Suppressor macrophage (primary cell): ENCODE data around the gene NSUN5.
"Not testable (repeated sequence)": the region's sequence is repeated elsewhere in the genome, so short reads cannot be mapped to it uniquely, and the experiment has no call there.

ENCODE experiments used
- DNase-seq, 4 experiments: peaks; one replicate each; pipeline ENCODE4 v3.0.0-alpha.2; 2020 to 2022

The NSUN5 gene

DNA sequence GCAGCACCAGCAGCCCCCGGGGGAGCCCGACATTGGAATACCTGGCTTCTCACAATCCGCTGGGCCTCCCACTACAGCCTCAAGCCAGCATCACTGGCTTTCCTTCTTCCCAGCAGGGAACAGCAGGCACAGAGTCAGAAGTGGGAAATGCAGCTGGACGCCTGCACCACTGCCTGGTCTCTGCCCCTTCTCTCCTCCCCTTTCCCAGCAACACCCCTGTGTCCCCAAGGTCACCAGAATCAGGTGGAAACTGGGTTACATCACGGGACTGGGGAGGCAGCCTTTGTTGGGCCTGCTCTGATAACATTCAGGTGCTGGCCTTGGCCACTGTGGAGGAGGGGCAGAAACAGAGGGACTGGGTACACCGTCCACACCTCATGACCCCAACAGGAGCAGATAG, 16.8 kb upstream of the NSUN5 start:
- not testable (repeated sequence) for DNase-seq

DNA sequence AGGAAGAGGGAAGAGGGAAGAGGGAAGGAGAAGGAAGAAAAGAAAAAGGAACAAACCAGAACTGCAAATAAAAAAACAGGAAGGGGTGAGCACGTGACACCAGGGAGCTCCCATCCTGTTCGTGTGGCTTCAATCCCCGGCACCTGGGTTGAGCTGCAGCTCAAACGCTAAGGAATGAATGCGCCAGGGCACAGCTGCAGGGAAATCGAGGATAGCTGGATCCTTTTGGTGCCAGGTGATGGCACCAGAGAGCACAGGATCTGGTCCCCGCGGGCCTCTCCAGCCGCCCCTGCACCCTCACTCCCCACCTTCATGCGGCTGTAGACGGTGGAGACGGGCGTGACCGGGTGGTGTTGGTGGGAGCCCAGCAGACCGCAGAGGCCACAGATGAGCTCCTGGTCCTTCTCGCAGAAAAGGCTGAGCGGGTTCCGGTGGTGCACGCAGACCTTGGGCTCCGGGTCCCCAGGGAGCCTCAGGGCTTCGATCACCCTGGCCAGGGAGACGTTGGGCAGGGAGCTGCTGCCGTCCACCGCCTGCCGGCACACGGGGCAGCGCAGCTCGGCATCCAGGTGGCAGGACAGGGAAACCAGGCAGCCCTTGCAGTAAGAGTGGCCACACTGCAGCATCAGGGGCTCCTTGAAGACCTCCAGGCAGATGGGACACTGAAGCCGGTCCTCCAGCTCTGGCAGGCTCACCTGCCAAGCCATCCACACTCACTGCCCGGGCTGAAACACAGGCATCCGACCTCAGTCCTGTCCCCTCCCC, 15.6 kb upstream of the NSUN5 start:
- DNase-seq: peak; percentile 51 to 69 (median 62)

DNA sequence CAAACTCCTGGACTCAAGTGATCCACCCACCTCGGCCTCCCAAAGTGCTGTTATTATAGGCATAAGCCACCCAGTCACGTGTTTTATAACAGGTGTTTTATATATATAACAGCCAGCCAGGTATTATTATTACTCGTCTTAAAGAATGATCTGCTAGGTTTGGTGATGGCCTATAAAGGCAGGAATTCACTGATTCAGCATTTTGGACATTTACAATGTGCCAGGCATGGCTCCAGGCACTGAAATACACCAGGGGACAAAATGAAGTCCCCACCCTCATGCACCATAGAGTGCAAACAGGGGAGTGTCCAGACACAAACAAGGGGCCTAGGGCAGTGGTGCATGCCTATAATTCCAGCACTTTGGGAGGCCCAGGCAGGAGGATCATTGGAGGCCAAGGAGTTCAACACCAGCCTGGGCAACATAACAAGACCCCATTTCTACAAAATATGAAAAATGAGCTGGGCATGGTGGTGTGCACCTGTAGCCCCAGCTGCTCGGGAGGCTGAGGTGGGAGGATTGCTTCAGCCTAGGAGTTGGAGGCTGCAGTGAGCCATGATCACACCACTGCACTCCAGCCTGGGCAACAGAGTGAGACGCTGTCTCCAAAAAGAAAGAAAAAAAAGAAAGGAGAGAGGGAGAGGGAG, 14.9 kb upstream of the NSUN5 start:
- not testable (repeated sequence) for DNase-seq

DNA sequence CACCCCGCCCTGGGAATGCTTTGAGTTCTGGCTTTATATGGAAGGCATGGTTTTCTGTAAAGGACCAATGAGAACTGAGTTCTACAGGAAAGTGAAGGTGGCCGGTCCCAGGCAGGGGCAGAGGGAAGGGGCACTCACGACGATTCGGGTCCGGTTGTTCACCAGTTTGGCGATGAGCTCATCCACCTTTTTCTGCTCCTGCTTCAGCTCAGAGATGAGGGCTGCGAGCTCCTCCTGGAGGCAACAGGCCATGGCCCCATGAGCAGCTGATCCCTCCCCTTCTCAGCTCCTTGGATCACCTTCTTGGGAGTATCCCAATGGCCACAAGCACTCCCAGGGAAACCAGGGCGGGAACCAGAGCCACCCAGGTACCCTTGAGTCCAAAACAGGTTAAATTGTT, 11.4 kb upstream of the NSUN5 start:
- DNase-seq: not testable (repeated sequence)

DNA sequence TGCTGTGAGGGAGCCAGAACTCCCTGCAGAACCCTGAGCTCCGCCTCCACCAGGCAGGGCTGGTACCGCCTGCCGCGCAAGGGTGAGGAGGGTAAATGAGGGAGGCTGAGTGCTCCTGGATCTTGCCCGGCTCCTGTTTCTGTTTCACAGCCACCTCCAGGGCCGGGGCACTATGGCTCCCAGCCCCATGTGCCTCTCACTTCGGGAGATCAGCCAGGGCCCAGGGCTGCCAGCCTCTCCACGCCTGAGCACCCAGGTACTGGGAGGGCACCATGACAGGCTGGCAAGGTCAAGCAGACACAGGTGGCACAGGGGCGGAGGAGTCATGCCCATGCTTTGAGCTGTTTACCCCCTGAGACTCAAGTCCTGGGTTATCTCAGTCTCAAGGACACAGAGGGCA, 10.9 kb upstream of the NSUN5 start:
- not testable (repeated sequence) for DNase-seq

DNA sequence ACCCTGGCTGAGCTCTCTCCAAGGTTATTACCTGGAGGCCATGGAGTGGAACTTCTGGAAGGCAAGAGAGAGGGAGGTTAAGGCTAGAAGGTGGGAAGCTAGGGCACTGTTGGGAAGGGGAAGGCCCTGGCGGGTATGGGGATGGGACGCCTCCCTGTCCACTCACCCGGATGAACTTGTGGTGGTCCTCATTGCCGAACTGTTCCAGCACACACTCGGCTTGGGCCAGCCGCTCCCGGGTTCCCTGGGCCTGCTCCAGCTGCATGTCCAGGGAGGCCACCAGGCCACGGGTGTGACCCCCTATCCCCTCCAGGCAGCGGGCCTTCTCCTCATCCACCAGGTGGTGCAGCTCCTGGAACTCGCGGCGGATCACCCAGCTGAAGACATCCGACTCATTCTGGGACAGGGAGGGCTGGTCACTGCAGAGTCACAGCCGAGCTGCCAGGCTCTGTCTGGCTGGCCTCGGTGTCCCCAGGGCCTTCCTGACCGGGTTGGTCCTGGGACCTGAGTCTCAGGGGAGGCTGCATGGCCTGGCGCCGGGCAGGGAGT, 10.1 kb upstream of the NSUN5 start:
- DNase-seq: not testable (repeated sequence)

DNA sequence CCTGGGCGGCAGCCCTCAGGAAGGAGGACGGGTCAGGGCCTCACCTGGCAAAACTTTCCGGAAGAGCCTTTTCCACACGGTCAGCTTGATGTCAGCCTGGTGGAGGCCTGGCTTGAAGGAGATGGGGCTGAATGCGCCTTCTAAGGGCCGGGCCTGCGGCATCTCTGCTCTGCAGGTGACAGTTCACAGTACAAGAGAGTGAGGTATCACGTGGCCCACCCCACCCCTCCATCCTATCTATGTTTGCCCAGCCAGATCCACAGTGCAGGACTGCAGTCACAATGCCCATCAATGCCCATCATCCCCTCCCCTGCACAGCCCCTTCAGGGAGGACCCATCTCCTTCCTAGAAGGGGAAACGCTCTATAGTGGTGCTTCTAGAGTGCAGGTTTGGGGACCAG, 7.9 kb upstream of the NSUN5 start:
- DNase-seq: no peak

DNA sequence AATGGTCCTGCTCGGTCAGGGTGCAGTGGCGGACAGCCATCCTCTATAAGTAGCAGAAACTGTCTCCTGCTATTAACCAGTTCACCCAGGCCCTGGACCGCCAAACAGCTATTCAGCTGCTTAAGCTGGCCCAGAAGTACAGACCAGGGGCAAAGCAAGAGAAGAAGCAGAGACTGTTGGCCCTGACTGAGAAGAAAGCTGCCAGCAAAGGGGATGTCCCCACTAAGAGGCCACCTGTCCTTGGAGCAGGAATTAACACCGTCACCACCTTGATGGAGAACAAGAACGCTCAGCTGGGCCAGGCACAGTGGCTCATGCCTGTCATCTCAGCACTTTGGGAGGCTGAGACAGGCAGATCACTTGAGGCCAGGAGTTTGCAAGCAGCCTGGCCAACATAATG, 5.6 kb upstream of the NSUN5 start:
- DNase-seq: no peak

DNA sequence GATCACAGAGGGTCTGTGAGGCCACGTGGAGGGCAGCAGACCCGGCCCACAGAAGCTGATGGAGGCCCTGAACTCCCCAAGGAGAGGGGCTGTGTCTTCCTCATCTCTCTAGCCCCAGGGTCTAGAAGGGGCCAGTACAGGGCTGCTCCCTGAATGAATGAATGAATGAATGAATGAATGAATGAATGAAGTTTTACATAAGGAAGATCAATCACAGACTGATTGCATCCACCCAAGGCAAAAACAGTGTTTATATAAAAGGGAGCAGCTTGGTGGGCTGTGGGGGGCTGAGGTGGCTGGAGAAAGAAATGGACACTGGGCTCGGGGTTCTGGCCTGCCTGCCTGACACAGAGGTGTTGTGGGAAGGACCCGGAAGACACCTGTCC, 4.9 kb upstream of the NSUN5 start:
- no peak for DNase-seq

DNA sequence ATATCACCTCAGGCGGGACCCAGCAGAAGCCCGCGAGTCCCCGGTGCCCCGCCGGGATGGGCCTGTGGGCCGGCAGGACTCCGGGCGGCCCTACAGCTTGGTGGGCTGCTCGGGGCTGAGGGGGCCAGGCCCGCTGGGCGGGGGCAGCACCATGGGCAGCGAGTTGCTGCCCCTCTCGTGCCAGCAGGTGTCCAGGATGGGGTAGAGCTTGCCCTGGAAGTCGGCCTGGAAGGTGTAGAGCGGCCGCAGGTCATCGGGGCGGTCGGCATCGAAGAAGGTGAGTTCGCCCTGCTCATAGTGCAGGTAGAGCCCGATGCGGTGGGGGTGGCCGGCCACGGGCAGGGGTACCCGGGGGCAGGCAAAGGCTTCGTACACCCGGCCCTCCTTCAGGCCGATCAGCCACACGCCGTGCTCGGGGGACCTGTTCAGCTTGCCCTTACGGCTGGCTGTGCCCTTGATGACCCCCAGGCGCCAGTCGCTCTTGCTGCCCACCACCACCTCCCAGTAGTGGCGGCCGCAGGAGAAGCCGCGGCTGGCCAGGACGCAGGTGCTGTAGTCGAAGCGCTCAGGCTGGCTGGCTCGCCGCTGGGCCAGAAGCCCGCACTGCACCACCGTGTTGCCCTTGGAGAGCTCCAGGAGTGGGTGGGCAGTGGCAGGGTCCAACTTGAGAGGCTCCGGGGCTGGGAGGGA, 4.3 kb upstream of the NSUN5 start:
- DNase-seq: no peak

DNA sequence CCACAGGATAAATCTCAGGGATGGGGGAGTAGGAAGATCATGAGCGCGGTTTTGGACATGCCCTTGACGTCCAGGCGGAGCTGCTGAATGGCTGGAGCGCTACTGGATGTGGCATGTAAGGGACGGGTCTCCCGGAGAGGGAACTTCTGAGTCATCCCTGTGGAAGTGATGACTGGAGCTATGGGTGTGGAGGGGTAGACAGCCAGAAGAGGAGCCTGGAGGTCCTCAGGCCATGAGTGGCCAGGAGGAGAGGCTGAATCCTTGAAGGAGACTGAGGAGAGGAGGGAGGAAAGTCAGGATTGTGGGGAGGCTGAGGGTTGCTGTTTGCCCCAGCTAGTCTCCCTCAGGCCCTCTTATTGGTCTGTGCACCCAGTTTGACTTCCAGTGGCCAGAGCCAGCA, 2.8 kb upstream of the NSUN5 start:
- not testable (repeated sequence) for DNase-seq

DNA sequence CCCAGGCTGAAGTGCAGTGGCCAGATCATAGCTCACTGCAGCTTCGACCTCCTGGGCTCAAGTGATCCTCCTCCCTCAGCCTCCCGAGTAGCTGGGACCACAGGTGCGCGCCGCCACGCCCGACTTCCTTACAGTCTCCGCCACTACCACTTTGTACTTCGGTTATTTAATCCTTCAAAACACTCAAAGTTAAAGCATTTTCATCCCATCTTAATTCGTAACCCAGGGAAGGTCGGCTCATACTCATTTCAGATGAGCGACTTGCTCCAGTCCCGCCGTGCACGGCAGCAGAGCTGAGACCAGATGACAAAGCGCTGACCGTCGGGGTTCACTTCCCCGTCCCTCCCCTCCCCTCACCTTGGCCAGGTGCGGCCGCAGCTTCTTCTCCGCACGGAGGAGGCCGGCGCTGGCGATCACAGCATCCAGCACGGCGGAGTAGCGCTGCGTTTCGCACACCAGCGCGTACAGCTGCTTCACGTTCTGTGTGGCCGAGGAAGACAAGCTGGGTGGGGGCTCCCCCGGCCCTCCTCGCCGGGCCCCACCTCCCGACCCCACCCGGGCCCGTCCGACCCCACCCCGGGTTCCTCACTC, 457 bp downstream of the NSUN5 start:
- DNase-seq: peak in 1 of 4 experiments; percentile 26

DNA sequence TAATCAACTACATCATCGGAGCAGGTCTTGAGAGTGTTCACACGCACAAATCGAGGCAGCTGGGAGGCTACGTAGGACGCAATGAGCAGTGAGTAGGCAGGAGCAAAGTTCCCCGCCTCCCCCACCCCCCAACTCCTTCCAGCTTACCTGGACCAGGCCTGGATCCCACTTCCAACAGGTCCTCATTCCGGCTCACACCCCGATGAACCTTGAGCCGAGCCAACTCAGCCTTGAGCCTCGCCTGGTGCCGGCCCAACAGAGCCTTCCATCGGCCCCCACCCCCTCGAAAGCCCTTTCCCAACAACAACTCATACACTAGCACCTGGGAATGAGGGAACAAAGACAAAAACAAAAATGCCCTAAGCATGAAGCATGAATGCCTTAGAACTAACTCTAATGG, 1.2 kb downstream of the NSUN5 start:
- no peak for DNase-seq

DNA sequence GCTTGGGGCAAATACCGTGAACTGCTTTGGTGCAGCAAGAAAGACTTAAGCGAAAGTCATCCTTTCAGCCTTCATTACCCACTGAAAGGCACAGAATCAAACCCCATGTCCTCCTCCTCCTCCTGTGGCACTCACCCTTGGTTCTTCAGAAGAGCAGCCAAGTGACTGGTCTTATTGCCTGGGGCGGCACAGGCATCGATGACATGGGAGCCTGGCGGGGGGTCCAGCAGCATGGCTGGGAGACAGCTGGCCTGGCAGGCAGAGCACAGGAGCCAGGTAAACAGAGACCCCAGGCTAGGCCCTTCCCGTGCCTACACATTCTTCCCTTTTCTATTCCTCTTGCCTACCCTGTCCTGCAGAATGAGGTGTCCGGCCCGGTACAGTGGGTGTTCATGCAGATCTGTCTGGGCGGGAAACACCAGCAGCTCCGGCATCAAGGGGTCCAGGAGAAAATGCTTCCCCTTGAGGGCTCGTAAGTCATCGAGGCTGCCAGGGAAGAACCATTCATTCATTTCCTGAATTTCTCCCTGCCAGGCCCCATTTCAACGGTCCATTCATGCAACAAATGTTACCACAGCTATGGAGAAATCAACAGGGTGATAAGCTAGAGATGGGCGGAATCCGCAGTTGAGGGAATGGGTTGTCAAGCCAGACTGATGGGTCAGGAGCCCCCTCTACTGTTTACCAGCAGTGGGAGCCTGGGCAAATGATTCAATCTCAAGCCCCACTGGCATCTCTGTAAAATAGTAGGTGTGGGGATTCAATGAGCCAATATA, 3.8 kb downstream of the NSUN5 start:
- DNase-seq: not testable (repeated sequence)

DNA sequence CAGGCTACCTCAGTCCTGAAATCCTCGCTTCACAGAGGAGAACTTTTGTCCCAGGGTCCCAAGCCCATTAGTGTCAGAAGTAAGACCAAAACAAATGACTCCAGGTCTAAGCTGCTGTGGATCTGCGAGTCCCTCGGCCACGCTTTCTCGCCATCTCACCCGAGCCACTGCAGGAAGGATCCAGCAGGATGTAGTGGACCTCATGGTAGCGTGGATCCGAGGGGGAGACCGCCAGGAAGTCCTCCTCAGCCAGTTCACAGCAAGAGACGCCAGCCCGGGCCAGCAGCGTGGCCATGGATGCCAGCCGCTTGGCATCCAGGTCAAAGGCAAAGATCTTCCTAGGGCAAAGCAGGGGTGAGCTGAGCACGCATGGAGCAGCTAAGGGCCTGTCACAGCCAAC, 4.6 kb downstream of the NSUN5 start:
- DNase-seq: no peak

DNA sequence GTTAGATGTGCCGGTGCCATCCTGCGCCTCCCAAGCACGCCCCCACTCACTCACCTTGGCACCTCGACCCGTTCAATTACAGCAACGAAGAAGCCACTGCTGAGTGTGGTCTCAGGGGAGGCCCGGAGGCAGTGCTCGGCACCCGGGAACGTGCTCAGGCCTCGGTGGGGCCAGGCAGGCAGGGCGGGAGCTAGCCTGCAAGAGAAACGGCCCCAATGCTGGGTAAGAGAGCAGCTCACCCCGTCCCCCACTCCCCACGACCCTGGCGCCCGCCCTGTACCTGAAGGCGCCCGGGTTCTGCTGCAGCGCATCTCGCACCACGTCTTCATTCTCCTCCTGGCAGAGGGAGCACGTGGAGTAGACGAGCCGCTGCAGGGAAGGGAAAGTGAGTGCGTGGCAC, 5.1 kb downstream of the NSUN5 start:
- DNase-seq: no peak

DNA sequence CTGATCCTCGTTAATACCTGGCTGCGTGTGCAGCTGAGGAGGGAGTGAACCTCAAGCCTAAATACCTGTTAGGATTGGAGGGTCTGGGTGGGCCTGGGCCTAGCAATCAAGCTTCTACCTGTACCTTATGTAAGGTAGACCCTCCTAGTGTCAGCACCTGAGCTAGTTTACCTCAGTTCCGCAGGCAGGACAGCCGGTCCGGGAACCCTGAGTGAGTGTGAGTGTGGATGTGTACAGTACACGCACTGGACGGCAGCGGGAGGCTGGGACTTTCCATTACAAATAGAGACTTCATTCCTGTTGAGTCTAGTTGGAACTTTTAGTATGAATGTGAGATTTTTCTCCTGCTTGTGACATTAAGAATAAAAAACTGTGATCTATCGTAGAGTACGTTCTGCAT, 5.8 kb downstream of the NSUN5 start:
- DNase-seq: not testable (repeated sequence)

DNA sequence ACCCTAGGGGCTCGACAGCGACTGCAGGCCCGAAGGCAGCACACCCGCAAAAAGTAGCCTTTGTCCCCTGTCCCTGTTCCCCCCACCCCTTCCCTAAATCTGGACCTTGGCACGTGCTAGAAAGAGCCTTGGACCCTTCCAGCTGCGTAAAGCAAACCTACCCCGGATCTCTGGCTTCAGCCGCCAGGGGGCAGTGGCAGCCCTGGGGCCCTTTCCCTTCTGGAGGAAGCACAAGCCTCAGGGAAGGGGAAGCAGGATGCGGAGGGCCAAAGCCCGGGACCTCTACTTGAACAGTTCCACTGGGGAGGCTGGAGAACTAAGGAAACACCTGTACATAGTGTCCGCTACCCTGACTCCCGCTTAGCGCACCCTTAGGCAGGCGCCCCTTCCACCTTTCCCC, 7.5 kb downstream of the NSUN5 start:
- not testable (repeated sequence) for DNase-seq

DNA sequence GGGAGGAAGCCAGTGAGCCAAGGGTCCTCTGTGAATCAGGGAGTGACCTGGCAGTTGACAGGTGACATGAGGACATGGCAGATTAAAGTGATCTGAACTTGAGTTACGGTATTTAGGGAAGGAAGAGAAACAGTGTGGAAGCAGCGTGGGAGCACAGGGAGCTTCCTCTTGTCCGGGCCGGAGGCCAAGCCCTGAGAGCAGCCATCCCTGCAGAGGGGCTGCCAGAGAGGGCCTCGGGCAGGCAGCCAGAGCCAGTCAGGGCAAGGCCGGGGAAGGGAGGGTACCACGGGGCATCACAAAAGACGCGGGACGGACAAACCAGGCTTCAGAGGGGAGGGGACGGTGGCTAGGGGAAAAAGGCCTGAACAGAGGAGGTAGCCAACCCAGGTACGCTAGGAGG, 8.8 kb downstream of the NSUN5 start:
- DNase-seq: not testable (repeated sequence)

DNA sequence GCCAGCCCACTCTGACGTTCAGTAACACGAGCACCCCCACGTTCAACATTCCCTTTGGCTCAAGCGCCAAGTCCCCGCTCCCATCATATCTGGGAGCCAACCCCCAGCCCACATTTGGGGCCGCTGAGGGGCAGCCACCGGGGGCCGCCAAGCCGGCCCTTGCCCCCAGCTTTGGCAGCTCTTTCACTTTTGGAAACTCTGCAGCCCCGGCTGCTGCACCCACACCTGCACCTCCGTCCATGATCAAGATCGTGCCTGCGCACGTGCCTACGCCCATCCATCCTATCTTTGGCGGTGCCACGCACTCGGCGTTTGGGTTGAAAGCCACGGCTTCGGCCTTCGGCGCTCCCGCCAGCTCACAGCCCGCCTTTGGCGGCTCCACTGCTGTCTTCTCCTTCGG, 10.9 kb downstream of the NSUN5 start:
- DNase-seq: not testable (repeated sequence)

DNA sequence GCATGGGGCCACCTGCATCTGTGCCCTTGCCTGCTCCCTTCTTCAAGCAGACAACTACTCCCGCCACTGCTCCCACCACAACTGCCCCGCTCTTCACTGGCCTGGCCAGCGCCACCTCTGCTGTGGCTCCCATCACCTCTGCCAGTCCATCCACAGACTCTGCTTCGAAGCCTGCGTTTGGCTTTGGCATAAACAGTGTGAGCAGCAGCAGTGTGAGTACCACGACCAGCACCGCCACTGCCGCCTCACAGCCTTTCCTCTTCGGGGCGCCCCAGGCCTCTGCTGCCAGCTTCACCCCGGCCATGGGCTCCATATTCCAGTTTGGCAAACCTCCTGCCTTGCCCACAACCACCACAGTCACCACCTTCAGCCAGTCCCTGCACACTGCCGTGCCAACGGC, 11.4 kb downstream of the NSUN5 start:
- not testable (repeated sequence) for DNase-seq

DNA sequence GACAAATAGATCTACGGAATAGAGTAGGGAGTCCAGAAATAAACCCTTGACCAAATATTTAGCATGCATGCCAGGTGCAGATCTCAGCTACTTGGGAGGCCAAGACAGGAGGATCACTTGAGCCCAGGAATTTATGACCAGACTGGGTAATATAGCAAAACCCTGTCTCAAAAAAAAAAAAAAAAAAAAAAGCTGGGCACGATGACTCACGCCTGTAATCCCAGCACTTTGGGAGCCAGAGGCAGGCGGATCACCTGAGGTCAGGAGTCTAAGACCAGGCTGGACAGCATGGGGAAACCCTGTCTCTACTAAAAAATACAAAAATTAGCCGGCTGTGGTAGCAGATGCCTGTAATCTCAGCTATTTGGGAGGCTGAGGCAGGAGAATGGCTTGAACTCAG, 31.4 kb downstream of the NSUN5 start:
- DNase-seq: not testable (repeated sequence)
